Measurements from ENCODE around the gene CACNA1I.

The CACNA1I gene

DNA sequence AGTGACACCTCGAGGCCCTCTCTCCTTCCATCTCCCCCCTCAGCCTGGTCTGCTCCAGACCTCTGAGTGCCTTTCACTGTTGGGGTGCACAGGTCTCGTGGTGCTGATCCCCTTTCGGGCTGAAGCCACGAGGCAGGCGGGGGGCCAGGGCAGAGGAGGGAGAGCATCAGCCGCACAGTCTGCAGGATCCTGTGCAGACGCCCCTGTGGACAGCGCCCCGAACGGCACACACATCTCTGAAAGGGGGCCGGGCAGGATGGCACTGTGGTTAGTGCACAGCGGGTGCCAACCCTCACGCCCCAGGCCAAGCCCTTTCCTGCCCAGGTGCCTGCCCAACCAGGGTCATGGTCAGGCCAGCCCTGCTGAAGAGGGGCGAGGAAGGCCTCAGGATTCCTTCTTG is 56.7 kb downstream of the CACNA1I start:
- DNase-seq: no peak

GRCh38 chr22:39627865-39628562 is 57.5 kb downstream of the CACNA1I start:
- DNase-seq: no peak

DNA sequence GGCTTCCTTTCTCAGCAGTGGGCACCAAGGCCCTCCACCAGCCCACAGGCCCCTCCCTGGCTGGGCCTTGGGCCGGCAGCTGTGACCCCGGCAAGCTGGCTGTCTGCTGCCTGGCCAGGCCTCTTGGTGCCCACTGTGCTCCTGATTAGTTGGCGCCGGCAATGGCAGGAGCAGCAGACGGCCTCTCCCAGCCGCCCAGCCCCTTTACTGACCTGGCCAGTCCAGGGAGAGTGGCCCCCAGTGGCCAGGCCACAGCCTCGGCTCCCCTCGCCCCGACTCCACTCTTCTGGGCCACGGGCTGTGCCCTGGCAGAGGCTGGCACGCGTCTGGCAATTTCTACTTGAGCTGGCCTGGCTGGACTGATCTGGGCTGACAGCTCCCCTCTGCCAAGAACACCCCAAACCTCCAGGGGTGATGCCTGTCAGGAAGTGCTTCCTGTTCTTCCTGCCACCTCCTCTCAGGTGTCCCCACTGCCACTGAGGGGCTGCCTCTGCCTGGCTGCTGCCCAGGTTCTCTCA is 58.1 kb downstream of the CACNA1I start:
- DNase-seq: no peak

DNA sequence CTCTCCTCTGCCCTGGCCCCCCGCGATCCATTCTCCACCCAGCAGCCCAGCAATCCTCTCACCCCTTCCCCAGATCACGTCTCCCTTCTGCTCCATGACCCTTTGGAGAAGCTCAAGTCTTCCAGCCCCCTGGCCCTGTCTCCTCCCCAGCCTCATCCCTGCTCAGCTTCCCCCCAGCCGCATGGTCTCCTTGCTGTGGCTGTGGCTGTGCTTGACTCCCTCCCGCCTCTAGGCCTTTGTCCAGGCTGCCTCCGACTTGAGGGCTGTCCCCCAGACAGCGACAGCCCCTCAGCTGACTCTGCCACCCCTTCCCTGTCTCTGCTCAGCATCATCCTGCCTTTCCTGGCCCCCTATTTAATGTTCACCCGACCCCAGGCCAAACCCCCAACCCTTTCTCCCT is 59.3 kb downstream of the CACNA1I start:
- DNase-seq: no peak

DNA sequence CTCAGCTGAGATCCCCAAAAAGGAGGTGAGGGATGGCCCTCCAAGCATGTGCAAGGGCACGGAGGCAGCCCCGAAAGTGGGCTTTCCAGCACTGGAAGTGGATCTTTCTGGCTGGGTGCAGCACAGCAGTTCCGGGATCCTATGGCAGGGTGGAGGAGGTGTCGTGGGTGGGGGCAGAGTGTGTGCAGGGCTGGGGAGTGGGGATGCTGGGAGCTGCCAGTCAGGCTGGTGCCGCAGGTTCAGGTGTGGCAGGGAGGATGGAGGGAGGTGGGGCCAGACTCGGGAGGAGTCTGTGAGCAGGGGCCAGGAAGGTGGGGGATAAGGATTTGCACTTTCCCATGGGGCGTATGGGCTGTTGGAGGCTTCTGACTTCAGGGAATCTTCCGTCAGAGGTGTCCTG is 60.2 kb downstream of the CACNA1I start:
- DNase-seq: no peak

GRCh38 chr22:39631381-39632286 is 61.1 kb downstream of the CACNA1I start:
- no peak for DNase-seq

DNA sequence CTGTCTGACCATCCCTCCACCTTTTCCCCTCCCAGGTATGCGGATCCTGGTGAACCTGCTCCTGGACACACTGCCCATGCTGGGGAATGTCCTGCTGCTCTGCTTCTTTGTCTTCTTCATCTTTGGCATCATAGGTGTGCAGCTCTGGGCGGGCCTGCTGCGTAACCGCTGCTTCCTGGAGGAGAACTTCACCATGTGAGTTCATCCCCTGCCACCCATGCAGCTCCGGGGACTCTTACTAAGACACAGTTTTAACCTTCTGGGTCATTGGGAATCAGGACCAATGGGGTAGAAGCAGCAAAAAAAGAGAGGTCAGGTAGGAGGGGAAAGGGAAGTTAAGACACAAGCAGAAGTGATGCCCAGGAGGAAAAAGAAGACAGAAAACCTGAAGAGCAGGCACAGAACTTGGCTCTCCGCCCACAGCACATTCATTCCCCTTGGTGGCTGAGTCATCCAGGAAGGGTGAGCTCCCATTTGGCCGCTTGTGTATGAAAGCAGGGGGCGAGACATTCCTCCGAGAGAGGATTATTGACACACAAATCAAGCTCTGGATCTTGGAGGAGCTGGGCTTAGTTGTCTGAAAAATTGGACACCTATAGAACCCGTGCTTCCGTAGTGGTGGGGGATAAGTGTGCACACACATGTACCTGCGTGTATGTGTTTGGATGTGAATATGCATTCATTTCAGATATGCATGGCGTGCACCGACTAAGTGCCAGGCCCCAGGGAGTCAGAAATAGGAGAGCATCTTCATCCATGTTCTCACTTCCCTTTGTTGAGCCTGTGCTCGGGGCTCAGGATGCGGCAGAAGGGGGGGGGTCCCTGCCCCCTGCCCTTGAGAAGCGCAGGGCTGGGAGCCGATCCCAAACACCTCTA is 64.2 kb downstream of the CACNA1I start:
- DNase-seq: no peak

GRCh38 chr22:39635719-39636118 is 65.2 kb downstream of the CACNA1I start:
- DNase-seq: no peak

- no peak for DNase-seq
Observed at GRCh38 chr22:39638958-39639357, 68.4 kb downstream of the CACNA1I start.

DNA sequence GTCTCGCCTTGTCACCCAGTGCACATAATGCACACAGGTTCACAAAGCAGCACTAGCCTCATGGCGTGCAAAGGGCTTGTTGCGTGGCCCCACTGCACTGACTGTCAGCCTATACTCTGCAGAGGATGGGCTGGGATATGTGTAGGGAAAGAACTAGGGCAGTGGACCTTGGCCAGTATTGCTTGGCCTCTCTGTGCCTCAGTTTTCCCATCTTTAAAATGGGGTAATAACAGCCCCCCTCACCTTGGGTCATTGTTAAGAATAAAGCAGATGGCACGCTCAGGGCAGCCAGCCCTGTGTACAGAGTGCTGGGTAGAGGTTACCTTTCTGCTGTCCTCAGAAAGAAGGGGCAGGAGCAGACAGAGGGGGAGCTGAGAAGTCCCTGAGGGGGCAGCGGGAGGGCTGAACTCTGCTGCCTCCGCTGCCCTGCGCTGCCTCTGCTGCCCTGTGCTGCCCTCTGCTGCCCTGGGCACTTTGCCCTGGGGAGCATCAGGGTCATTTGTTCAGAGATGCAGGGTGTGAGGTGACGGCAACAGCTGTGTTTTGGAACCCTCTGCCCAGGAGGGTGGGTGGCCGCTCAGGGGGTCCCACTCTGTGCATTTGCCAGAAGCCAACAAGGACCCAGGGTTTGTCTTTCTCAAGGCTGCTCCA is 71.2 kb downstream of the CACNA1I start:
- no peak for DNase-seq

- no peak for DNase-seq
Observed at GRCh38 chr22:39643311-39644083, 72.9 kb downstream of the CACNA1I start.

GRCh38 chr22:39645532-39645931 is 75.0 kb downstream of the CACNA1I start:
- no peak for DNase-seq

DNA sequence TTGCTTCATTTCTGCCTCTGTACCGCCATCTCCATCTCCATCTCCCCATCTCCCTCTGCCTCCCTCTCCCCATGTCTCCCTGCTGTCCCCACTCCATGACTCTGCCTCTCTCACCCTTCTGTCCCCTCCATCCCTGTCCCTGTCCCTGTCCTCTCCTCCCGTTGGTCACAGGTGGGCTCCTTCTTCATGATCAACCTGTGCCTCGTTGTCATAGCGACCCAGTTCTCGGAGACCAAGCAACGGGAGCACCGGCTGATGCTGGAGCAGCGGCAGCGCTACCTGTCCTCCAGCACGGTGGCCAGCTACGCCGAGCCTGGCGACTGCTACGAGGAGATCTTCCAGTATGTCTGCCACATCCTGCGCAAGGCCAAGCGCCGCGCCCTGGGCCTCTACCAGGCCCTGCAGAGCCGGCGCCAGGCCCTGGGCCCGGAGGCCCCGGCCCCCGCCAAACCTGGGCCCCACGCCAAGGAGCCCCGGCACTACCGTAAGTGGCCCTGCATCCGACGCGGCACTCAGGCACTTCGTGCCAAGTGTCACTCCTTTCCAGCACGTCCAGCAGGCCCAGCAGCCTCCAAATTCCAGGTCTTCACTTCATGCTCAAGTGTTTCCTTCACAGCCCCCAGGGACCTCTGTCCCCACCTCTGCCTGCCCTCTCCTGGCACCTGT is 76.0 kb downstream of the CACNA1I start:
- DNase-seq: no peak

- no peak for DNase-seq
Observed at GRCh38 chr22:39647836-39648629, 77.5 kb downstream of the CACNA1I start.

- no peak for DNase-seq
Observed at GRCh38 chr22:39648630-39648950, 78.0 kb downstream of the CACNA1I start.

DNA sequence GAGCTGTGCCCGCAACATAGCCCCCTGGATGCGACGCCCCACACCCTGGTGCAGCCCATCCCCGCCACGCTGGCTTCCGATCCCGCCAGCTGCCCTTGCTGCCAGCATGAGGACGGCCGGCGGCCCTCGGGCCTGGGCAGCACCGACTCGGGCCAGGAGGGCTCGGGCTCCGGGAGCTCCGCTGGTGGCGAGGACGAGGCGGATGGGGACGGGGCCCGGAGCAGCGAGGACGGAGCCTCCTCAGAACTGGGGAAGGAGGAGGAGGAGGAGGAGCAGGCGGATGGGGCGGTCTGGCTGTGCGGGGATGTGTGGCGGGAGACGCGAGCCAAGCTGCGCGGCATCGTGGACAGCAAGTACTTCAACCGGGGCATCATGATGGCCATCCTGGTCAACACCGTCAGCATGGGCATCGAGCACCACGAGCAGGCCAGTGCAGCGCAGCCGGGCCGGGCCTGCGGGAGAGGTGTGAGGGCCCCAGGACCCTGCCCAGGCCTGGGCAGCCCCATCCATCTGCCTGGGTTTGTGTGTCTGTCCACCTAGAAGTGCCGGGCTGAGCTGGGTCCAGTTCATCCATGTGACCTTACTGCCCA is 79.0 kb downstream of the CACNA1I start:
- DNase-seq: no peak

DNA sequence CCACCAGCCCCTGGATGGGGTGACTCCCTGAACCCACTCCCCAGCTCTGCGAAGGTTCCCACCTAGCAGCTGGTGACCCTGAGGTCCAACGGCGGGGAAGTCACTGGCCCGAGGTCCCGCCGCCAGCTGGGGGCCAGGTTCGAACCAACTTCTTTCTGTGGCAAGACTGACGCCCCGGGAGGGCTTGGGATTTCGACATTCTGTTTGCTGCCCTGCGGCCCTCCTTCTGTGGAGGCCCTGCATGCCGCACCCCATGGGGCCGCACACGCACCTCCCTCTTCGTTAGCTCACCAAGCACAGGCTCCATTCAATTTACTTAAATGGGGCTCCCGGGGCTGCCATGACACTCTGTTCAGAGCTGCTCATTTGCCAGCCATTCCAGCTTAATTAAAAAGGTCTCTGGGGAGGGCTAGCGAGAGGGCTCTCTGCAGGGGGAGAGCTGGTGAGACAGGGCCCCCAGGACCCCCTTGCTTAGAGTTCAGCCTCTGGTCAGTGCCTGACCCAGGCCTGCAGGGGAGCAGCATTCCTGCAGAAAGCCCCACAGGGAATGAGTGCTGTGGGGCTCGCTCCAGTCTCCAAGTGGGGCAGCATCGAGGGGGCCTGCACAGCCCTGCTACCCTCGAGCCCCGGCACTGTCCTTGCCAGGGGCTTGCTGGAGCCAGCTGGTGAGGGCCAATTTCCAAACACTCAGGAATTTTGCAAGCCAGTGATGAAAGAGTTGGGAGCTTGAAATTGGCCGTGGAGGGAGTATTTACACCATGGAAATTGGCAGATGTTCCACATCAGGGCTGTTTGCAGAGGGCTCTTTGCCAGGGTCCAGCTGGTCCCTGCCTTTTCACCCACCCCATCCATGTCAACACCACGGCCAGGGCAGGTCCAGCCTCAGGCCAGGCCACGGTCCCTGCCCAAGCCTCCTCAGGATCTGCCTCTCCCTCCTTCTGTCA is 80.8 kb downstream of the CACNA1I start:
- no peak for DNase-seq

DNA sequence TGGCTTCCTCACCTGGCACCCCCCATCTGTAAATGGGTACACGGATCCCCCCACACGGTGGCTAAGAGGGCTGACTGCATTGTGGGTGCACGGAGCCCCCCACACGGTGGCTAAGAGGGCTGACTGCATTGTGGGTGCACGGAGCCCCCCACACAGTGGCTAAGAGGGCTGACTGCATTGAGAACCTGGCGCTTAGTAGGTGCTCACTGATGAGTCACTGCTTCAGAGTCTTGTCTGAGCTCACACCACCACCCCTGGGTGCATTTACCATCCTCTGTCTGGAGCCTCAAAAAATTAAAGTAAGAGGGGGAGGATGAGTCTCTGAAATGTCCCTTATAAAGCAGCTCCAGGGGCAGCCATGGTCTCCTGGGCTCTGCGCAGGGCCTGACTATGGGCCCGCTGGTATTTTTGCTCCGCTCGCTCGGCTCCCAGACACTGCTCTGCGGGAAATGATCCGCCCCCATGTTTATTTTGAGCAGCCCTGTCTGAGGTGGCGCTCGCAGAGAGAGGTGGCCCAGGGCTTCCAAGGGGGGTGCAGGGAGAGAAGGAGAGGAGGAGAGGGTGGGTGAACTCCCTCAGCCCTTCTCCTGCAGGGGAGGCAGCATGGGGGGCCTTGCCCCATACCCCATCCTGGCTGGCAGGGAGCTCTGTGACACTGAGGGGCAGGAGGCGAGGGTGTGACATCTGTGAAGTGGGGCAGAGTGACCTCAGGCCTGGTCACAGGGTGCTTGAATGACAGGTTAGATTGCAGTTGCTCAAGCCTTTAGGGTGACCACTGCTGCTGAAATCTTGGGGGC is 82.6 kb downstream of the CACNA1I start:
- DNase-seq: no peak
